Keratinocyte (primary cell): ENCODE measurements around the gene ZNF804A. TPM values are rescaled to one million over a fixed set of nuclear protein-coding genes. Genes with fewer than 3 reads are reported as not detected.

Experiments used
- DNase-seq: peaks from one replicate; pipeline ENCODE4 v3.0.0-alpha.2; 2011; ENCODE audit warnings: low read depth, missing footprints, low spot score
- FAIRE-seq: peaks from 2 replicates; lab custom pipeline; 2011; peaks lifted over from hg19 to GRCh38; lab: Jason Lieb, UNC
- H2AFZ ChIP-seq: 2 replicates; pipeline ENCODE4 v1.6.0; 2012; ENCODE audit warnings: low read length, control low read depth, inconsistent platforms; ENCODE audit not compliant: control insufficient read depth
- H3K27ac ChIP-seq: 2 replicates; pipeline ENCODE4 v1.5.1; 2011; ENCODE audit warnings: low read length; ENCODE audit not compliant: control insufficient read depth, insufficient read depth
- H3K27me3 ChIP-seq: 3 replicates; pipeline ENCODE4 v1.6.0; 2011; ENCODE audit warnings: low read length; ENCODE audit not compliant: control insufficient read depth, insufficient read depth; ENCODE audit errors: extremely low read depth
- H3K36me3 ChIP-seq, 2 experiments: 2 replicates in 1 of 2; 3 replicates in 1 of 2; pipeline ENCODE4 v1.5.1; 2011; ENCODE audit warnings: low read length in 2 of 2, mild to moderate bottlenecking in 1 of 2; ENCODE audit not compliant: control insufficient read depth in 2 of 2, insufficient read depth in 2 of 2; ENCODE audit errors: extremely low read depth in 1 of 2
- H3K4me1 ChIP-seq: 3 replicates; pipeline ENCODE4 v1.5.1; 2011; ENCODE audit warnings: low read length; ENCODE audit not compliant: control insufficient read depth, insufficient read depth; ENCODE audit errors: extremely low read depth
- H3K4me2 ChIP-seq: 3 replicates; pipeline ENCODE4 v1.6.0; 2011; ENCODE audit warnings: low read depth, low read length; ENCODE audit not compliant: control insufficient read depth, insufficient read depth; ENCODE audit errors: extremely low read depth
- H3K4me3 ChIP-seq, 3 experiments: fragments of 200-600 bp in 1 of 3; sonication (generic) in 1 of 3; 2 replicates in 2 of 3; 3 replicates in 1 of 3; pipeline ENCODE4 v1.5.1; 2011 to 2016; ENCODE audit warnings: low read length in 3 of 3, mild to moderate bottlenecking in 3 of 3, control low read depth in 2 of 3, inconsistent platforms in 1 of 3, low read depth in 1 of 3, mixed read lengths in 1 of 3, mixed run types in 1 of 3, moderate library complexity in 1 of 3; ENCODE audit not compliant: control insufficient read depth in 2 of 3, insufficient read depth in 2 of 3; ENCODE audit errors: extremely low read depth in 1 of 3
- H3K79me2 ChIP-seq: 2 replicates; pipeline ENCODE4 v1.6.0; 2012; ENCODE audit warnings: low read length; ENCODE audit not compliant: control insufficient read depth, insufficient read depth
- H3K9ac ChIP-seq: 3 replicates; pipeline ENCODE4 v1.6.0; 2011; ENCODE audit warnings: low read length; ENCODE audit not compliant: control insufficient read depth, insufficient read depth; ENCODE audit errors: extremely low read depth
- H3K9me1 ChIP-seq: 3 replicates; pipeline ENCODE4 v1.6.0; 2011; ENCODE audit warnings: low read length; ENCODE audit not compliant: control insufficient read depth, insufficient read depth; ENCODE audit errors: extremely low read depth
- H3K9me3 ChIP-seq: 2 replicates; pipeline ENCODE4 v1.5.1; 2012; ENCODE audit warnings: low read depth, low read length; ENCODE audit not compliant: control insufficient read depth
- H4K20me1 ChIP-seq: 3 replicates; pipeline ENCODE4 v1.6.0; 2011; ENCODE audit warnings: low read length; ENCODE audit not compliant: control insufficient read depth, insufficient read depth; ENCODE audit errors: extremely low read depth
- EZH2 ChIP-seq: IDR thresholded peaks from one replicate; pipeline ENCODE4 v1.6.1; 2012; ENCODE audit warnings: inconsistent platforms, mild to moderate bottlenecking, low read length, moderate library complexity
- dilution Hi-C: fragments of 300-500 bp; cut with MboI; formaldehyde crosslinking; loops from one replicate; pipeline ENCODE4 v1.7.0; 2020; ENCODE audit warnings: low sequenced_read_pairs; ENCODE audit not compliant: extremely low pct_ligation_motif_present
- polyA plus RNA-seq, 5 experiments: library from polyadenylated mRNA; depleted of rRNA in 3 of 5; stranded (reverse) in 3 of 5; stranded (forward) in 1 of 5; unstranded in 1 of 5; fragments of >200 nt; gene quantifications; 1 replicate in 1 of 5; 2 replicates in 3 of 5; 3 replicates in 1 of 5; pipeline versions ENCODE4 v1.2.1 to v1.2.3, GENCODE V29; 2011 to 2012; ENCODE audit warnings: missing spikeins in 2 of 5, low read depth in 1 of 5, low replicate concordance in 1 of 5
- TF ChIP-seq, protein P1 (sequence below), 3 experiments: IDR thresholded peaks in 1 of 3; conservative IDR thresholded peaks in 1 of 3; optimal IDR thresholded peaks in 1 of 3; 2 replicates in 2 of 3; 3 replicates in 1 of 3; pipeline versions ENCODE3 to v1.5.1; 2011; ENCODE audit warnings: low read length in 3 of 3, mild to moderate bottlenecking in 3 of 3, moderate library complexity in 2 of 3, control low read depth in 1 of 3, inconsistent platforms in 1 of 3; ENCODE audit not compliant: insufficient read depth in 2 of 3; ENCODE audit errors: extremely low read depth in 1 of 3

ZNF804A gene
- polyA plus RNA-seq, 1 donor (not counting 4 experiments of a cell fraction or from before 2014, with no cell fraction given) = 0.08 TPM

DNA sequence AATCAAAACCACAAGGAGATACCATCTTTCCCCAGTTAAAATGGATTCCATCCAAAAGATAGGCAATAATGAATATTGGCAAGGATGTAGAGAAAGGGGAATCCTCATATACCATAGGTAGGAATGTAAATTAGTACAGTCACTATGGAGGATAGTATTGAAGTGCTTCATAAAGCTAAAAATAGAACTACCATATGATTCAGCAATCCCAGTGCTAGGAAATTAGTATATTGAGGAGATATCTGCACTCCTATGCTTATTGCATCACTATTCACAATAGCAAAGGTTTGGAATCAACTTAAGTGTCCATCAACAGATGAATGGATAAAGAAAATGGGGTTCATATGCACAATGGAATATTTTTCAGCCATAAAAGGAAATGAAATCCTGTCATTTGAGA is 251.2 kb downstream of the ZNF804A start:
- H3K79me2 ChIP-seq = no peaks in the 10 kb centered on the region
- H3K4me1 ChIP-seq = no peaks in the 10 kb centered on the region
- dilution Hi-C loops = no loop called here
- H3K9me3 ChIP-seq = no peaks in the 10 kb centered on the region
- H3K36me3 ChIP-seq = no peaks in the 10 kb centered on the region
- no peaks in the 10 kb centered on the region for H3K27me3 ChIP-seq
- no peak overlapping the region for H3K4me2 ChIP-seq
- H3K9me1 ChIP-seq = no peaks in the 10 kb centered on the region
- no peak for FAIRE-seq
- no peak overlapping the region for H2AFZ ChIP-seq
- TF ChIP-seq, protein P1, sequence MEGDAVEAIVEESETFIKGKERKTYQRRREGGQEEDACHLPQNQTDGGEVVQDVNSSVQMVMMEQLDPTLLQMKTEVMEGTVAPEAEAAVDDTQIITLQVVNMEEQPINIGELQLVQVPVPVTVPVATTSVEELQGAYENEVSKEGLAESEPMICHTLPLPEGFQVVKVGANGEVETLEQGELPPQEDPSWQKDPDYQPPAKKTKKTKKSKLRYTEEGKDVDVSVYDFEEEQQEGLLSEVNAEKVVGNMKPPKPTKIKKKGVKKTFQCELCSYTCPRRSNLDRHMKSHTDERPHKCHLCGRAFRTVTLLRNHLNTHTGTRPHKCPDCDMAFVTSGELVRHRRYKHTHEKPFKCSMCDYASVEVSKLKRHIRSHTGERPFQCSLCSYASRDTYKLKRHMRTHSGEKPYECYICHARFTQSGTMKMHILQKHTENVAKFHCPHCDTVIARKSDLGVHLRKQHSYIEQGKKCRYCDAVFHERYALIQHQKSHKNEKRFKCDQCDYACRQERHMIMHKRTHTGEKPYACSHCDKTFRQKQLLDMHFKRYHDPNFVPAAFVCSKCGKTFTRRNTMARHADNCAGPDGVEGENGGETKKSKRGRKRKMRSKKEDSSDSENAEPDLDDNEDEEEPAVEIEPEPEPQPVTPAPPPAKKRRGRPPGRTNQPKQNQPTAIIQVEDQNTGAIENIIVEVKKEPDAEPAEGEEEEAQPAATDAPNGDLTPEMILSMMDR (optimal IDR thresholded peaks at IDR 0.05 in 1 of 3, IDR thresholded peaks at IDR 0.05 in 1 of 3, conservative IDR thresholded peaks at IDR 0.05 in 1 of 3; ENCODE audit: extremely low read depth in 1 of 3, insufficient read depth in 2 of 3, low read length in 3 of 3) = no peak
- TF ChIP-seq EZH2 = no peak
- DNase-seq = no peak
- H3K4me3 ChIP-seq = no peak overlapping the region
- H4K20me1 ChIP-seq = no peaks in the 10 kb centered on the region
- H3K27ac ChIP-seq = no peak overlapping the region
- no peak overlapping the region for H3K9ac ChIP-seq

DNA sequence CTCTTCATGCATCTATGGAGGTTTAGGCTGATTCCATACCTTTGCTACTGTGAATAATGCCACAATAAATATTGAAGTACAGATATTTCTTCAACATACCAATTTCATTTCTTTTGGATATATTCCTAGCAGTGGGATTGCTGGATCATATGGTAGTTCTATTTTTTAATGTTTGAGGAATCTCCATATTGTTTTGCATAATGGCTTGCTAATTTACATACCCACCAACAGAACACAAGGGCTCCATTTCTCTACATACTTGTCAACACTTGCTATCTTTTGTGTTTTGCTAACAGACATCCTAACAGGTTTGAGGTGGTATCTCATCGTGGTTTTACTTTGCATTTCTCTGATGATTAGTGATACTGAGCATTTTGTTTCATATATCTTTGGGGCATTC is 253.2 kb downstream of the ZNF804A start:
- Histone ChIP-seq H3K4me1 (no peaks in the 10 kb centered on the region), H3K9me3 (no peaks in the 10 kb centered on the region), H3K79me2 (no peaks in the 10 kb centered on the region), H3K4me2 (no peak overlapping the region), H3K36me3 (no peaks in the 10 kb centered on the region), H3K27me3 (no peaks in the 10 kb centered on the region), H3K4me3 (no peak overlapping the region), H3K9me1 (no peaks in the 10 kb centered on the region), H2AFZ (no peak overlapping the region), H4K20me1 (no peaks in the 10 kb centered on the region), H3K9ac (no peak overlapping the region), H3K27ac (no peak overlapping the region)
- DNase-seq = no peak
- dilution Hi-C loops = no loop called here
- no peak for TF ChIP-seq EZH2
- TF ChIP-seq, protein P1 (optimal IDR thresholded peaks at IDR 0.05 in 1 of 3, IDR thresholded peaks at IDR 0.05 in 1 of 3, conservative IDR thresholded peaks at IDR 0.05 in 1 of 3; ENCODE audit: extremely low read depth in 1 of 3, insufficient read depth in 2 of 3, low read length in 3 of 3) = no peak
- FAIRE-seq = no peak
